ENCODE measurements around the gene CD22. TPM values are rescaled to one million over a fixed set of nuclear protein-coding genes. Genes with fewer than 3 reads are reported as not detected.

CD22 gene
- total and polyA plus RNA-seq, 2 of the 8 experiments (the other 6 are each of a cell fraction or from before 2014, with no cell fraction given) = 0.06 to 0.60 TPM

DNA sequence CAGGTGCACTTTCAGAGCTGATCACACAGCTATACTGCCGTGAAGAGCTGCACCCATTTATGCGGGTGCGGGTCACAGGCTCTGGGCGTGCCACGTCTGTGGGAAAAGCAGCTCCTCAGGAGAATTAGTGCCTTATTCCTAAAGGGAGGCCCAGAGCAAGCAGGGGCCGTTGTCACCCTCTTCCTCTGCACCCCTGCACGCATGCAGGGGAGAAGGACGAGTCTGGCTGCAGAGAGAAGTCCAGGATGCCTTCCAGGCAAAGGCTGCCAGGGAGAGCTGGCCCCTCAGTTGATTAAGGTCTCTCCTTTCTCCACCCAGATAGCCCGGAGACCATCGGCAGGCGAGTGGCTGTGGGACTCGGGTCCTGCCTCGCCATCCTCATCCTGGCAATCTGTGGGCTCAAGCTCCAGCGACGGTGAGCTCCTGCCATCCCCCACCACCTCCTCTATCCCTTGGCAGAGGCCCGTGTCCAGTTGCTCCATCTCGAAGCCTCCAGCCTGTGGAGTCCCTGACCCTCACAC is 15.6 kb downstream of the CD22 start:
- no peak overlapping the region for H3K4me3 ChIP-seq (ENCODE audit: extremely low read depth in 1 of 4, insufficient read depth in 2 of 4, low read depth in 3 of 4, low read length in 4 of 4)
- H4K5ac ChIP-seq (ENCODE audit: insufficient read length, low read depth, low read length) = no peak overlapping the region
- ChIA-PET CTCF (ENCODE audit: partially characterized antibody) (interaction anchor here (0.7 to 2.0 kb wide), 4 partner anchors 8 to 129 kb away, joined by 3 to 6 read pairs (median 4); no protein-coding TSS in a partner anchor), POLR2A (ENCODE audit: partially characterized antibody) (interaction anchor here (0.6 to 1.4 kb wide), 3 partner anchors 11 to 202 kb away, joined by 3 to 4 read pairs (median 3); no protein-coding TSS in a partner anchor)
- H3K9ac ChIP-seq (replicated peaks in 1 of 4; ENCODE audit: extremely low read depth in 1 of 4, low read depth in 3 of 4, low read length in 3 of 4) = no peak overlapping the region
- no peak overlapping the region for H2BK120ac ChIP-seq (replicated peaks; ENCODE audit: low read depth, low read length)
- H2BK15ac ChIP-seq (ENCODE audit: low read length) = no peak overlapping the region
- H3K27me3 ChIP-seq (replicated peaks in 1 of 4; ENCODE audit: control insufficient read depth in 3 of 4, extremely low read depth in 1 of 4, insufficient read depth in 3 of 4, low read length in 3 of 4) = no peaks in the 10 kb centered on the region
- H3K4me2 ChIP-seq (ENCODE audit: insufficient read depth in 1 of 2, low read depth in 2 of 2, low read length in 2 of 2) = no peak overlapping the region
- no peaks in the 10 kb centered on the region for H3K79me2 ChIP-seq (ENCODE audit: control insufficient read depth in 1 of 2, insufficient read depth in 2 of 2, low read length in 2 of 2)
- H3K79me1 ChIP-seq (ENCODE audit: low read depth, low read length) = no peaks in the 10 kb centered on the region
- no peak overlapping the region for H2AK5ac ChIP-seq (ENCODE audit: low read depth, low read length)
- 87% methylated on average over 15 of the region's 17 CpGs; no CpG with 5 or more reads in 1 of the 2 experiments for WGBS, 2 experiments (ENCODE audit: extremely low coverage in 1 of 2, insufficient coverage in 1 of 2, insufficient read length in 1 of 2, insufficient replicate concordance in 2 of 2, low coverage in 1 of 2, low lambda C conversion rate in 2 of 2, missing lambda C conversion rate in 1 of 2)
- no peak overlapping the region for H3K18ac ChIP-seq (ENCODE audit: extremely low read depth, low read length)
- no peak overlapping the region for H3K56ac ChIP-seq (replicated peaks; ENCODE audit: insufficient read length, low read depth, low read length)
- no peak overlapping the region for H2AFZ ChIP-seq (ENCODE audit: low read length)
- H3K4ac ChIP-seq (replicated peaks; ENCODE audit: insufficient read length, low read depth, low read length) = no peak overlapping the region
- H3K36me3 ChIP-seq (ENCODE audit: control insufficient read depth in 2 of 4, insufficient read depth in 4 of 4, low read length in 3 of 4) = no peaks in the 10 kb centered on the region
- H2BK12ac ChIP-seq (ENCODE audit: low read depth, low read length) = no peak overlapping the region
- H3K27ac ChIP-seq (ENCODE audit: low read depth, low read length) = no peak overlapping the region
- H3K14ac ChIP-seq (ENCODE audit: insufficient read length) = no peak overlapping the region
- H4K20me1 ChIP-seq (replicated peaks in 1 of 2; ENCODE audit: control insufficient read depth in 1 of 2, insufficient read depth in 2 of 2, low read length in 2 of 2) = no peaks in the 10 kb centered on the region
- no peak overlapping the region for H2BK5ac ChIP-seq (ENCODE audit: low read depth, low read length)
- no peak overlapping the region for H2BK20ac ChIP-seq (ENCODE audit: low read length)
- H4K91ac ChIP-seq (replicated peaks; ENCODE audit: insufficient read length, low read length) = no peak overlapping the region
- no peaks in the 10 kb centered on the region for H3K9me3 ChIP-seq (ENCODE audit: insufficient read depth in 2 of 2, low read depth in 1 of 2, low read length in 1 of 2)
- no peak overlapping the region for H3K23ac ChIP-seq (ENCODE audit: insufficient read length)
- no peak overlapping the region for H4K8ac ChIP-seq (ENCODE audit: extremely low read depth, insufficient read depth, low read length)
- H3K23me2 ChIP-seq (ENCODE audit: low read depth, low read length) = no peaks in the 10 kb centered on the region; the same call in 1 of the 2 replicates
- DNase-seq (ENCODE audit: low read depth in 1 of 2, low spot score in 2 of 2) (peak in 1 of 2 experiments; percentile 35), FAIRE-seq (no peak)
- peaks cover 0 to 2% (median 0%) of the 10 kb centered on the region in 4 experiments; a peak in 1 of 7 replicates for H3K4me1 ChIP-seq (replicated peaks in 1 of 4; ENCODE audit: control insufficient read depth in 3 of 4, insufficient read depth in 4 of 4, low read length in 3 of 4)
- TF ChIP-seq SP4 (IDR thresholded peaks at IDR 0.05; ENCODE audit: low read length) = no peak
- TF ChIP-seq HDAC2 (IDR thresholded peaks at IDR 0.05; ENCODE audit: borderline replicate concordance in 1 of 2, low read depth in 2 of 2, low read length in 2 of 2) = no peak
- no peak for TF ChIP-seq CHD2 (IDR thresholded peaks at IDR 0.05; ENCODE audit: low read length)
- TF ChIP-seq GABPA (IDR thresholded peaks at IDR 0.05; ENCODE audit: borderline replicate concordance, insufficient read depth, low read length) = no peak
- TF ChIP-seq POLR2AphosphoS5 (IDR thresholded peaks at IDR 0.05; ENCODE audit: low read depth, low read length) = no peak
- TF ChIP-seq POLR2A (IDR thresholded peaks at IDR 0.05; ENCODE audit: control extremely low read depth in 1 of 2, low read depth in 2 of 2, low read length in 2 of 2) = no peak
- TF ChIP-seq CBX5 (IDR thresholded peaks at IDR 0.05; ENCODE audit: low read depth, low read length) = no peak
- TF ChIP-seq JUN (IDR thresholded peaks at IDR 0.05; ENCODE audit: low read depth, low read length) = no peak
- no peak for TF ChIP-seq SIRT6 (IDR thresholded peaks at IDR 0.05; ENCODE audit: low read length)
- no peak for TF ChIP-seq CTBP2 (IDR thresholded peaks at IDR 0.05; ENCODE audit: borderline replicate concordance, insufficient read depth, insufficient read length, low read length)
- no peak for TF ChIP-seq YY1 (IDR thresholded peaks at IDR 0.05; ENCODE audit: low read depth, low read length)
- TF ChIP-seq, protein P1, sequence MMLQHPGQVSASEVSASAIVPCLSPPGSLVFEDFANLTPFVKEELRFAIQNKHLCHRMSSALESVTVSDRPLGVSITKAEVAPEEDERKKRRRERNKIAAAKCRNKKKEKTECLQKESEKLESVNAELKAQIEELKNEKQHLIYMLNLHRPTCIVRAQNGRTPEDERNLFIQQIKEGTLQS (IDR thresholded peaks at IDR 0.05; ENCODE audit: insufficient read depth, low read depth, low read length) = no peak
- TF ChIP-seq TBP (IDR thresholded peaks at IDR 0.05; ENCODE audit: low read depth, low read length) = no peak
- no peak for TF ChIP-seq MAFK (IDR thresholded peaks at IDR 0.05; ENCODE audit: low read depth, low read length)

Data from H1 (cell line).